ENCODE measurements around the gene IFT20.

Gene IFT20

GRCh38 chr17:28364665-28365363, 29.5 kb upstream of the IFT20 start, which contains the start of gene SEBOX (continued):
- TF ChIP-seq CREB5 (CRISPR knock-in tag; IDR thresholded peaks at IDR 0.05; ENCODE audit: low read depth) (no peak), PATZ1 (CRISPR knock-in tag; IDR thresholded peaks at IDR 0.05; ENCODE audit: borderline replicate concordance) (no peak), TOX (CRISPR knock-in tag; IDR thresholded peaks at IDR 0.05; ENCODE audit: borderline replicate concordance) (no peak), CSDC2 (CRISPR knock-in tag; IDR thresholded peaks at IDR 0.05) (no peak), RARB (CRISPR knock-in tag; IDR thresholded peaks at IDR 0.05) (no peak), BACH2 (CRISPR knock-in tag; IDR thresholded peaks at IDR 0.05; ENCODE audit: borderline replicate concordance) (no peak)

GRCh38 chr17:28363776-28364650, 28.7 kb upstream of the IFT20 start:
- ATAC-seq: no peak
- TF ChIP-seq SNAI2 (CRISPR knock-in tag; IDR thresholded peaks at IDR 0.05) (no peak), POU6F1 (CRISPR knock-in tag; IDR thresholded peaks at IDR 0.05; ENCODE audit: borderline replicate concordance, low read depth) (no peak), OSR1 (CRISPR knock-in tag; IDR thresholded peaks at IDR 0.05) (no peak)

- ATAC-seq: no peak
- TF ChIP-seq PPARA (CRISPR knock-in tag; IDR thresholded peaks at IDR 0.05; ENCODE audit: borderline replicate concordance) (no peak), ZNF565 (CRISPR knock-in tag; conservative IDR thresholded peaks at IDR 0.05; ENCODE audit: low read depth) (no peak), CSRNP3 (CRISPR knock-in tag; IDR thresholded peaks at IDR 0.05) (no peak), TSHZ2 (CRISPR knock-in tag; IDR thresholded peaks at IDR 0.05) (no peak), CSDC2 (CRISPR knock-in tag; IDR thresholded peaks at IDR 0.05) (no peak), CREB5 (CRISPR knock-in tag; IDR thresholded peaks at IDR 0.05; ENCODE audit: low read depth) (no peak), GLIS3 (CRISPR knock-in tag; IDR thresholded peaks at IDR 0.05) (no peak), TCF4 (CRISPR knock-in tag; IDR thresholded peaks at IDR 0.05; ENCODE audit: borderline replicate concordance) (no peak), RARB (CRISPR knock-in tag; IDR thresholded peaks at IDR 0.05) (no peak), ZC3H10 (CRISPR knock-in tag; IDR thresholded peaks at IDR 0.05) (no peak), BACH2 (CRISPR knock-in tag; IDR thresholded peaks at IDR 0.05; ENCODE audit: borderline replicate concordance) (no peak), ZFP3 (CRISPR knock-in tag; IDR thresholded peaks at IDR 0.05) (no peak), ISL1 (CRISPR knock-in tag; IDR thresholded peaks at IDR 0.05) (no peak)
Measured at GRCh38 chr17:28363186-28363585, 27.9 kb upstream of the IFT20 start.

Data from SK-N-SH treated with all-trans-retinoic acid at 6 μM for 48 hours (cell line).